GM12878 (cell line): ENCODE data around the gene PDILT. TPM values are rescaled to one million over a fixed set of nuclear protein-coding genes. Genes with fewer than 3 reads are reported as not detected.

Source experiments
- ATAC-seq: fragments of 200-7000 bp; cut with Tn5 transposase; 3 replicates; pipeline ENCODE4 v1.9.1; 2020; ENCODE audit warnings: mild to moderate bottlenecking, moderate library complexity
- BruUV-seq: library from RNA; stranded (reverse); fragments of 400-500 nt; replicated peaks from 2 replicates; lab custom pipeline; 2021; lab: Mats Ljungman, UMichigan
- CTCF ChIA-PET: fragments of 300-600 bp; sonication (Branson Sonifier 250); formaldehyde crosslinking; extraction: SDS; loops from one replicate; lab custom pipeline; 2021; ENCODE audit warnings: inconsistent platforms; lab: Yijun Ruan, JAX
- POLR2A ChIA-PET: fragments of 350-600 bp; formaldehyde crosslinking; extraction: SDS; loops from one replicate; lab custom pipeline; 2021; ENCODE audit warnings: inconsistent platforms; lab: Charles Lee
- RAD21 ChIA-PET: fragments of 300-600 bp; sonication (Branson Sonifier 250); formaldehyde crosslinking; loops from one replicate; lab custom pipeline; 2023; ENCODE audit warnings: antibody characterized with exemption; ENCODE audit not compliant: unreplicated experiment; lab: Charles Lee
- SMC1A ChIA-PET: fragments of 300-600 bp; sonication (Branson Sonifier 250); formaldehyde crosslinking; loops from one replicate; lab custom pipeline; 2023; ENCODE audit not compliant: unreplicated experiment, uncharacterized antibody; lab: Charles Lee
- DNase-seq: peaks from one replicate; pipeline ENCODE4 v3.0.0-alpha.2; 2011; ENCODE audit warnings: low read depth, low spot score
- FAIRE-seq: peaks from 3 replicates; lab custom pipeline; 2011; peaks lifted over from hg19 to GRCh38; lab: Jason Lieb, UNC
- H2AFZ ChIP-seq: 2 replicates; pipeline ENCODE4 v1.6.0; 2011; ENCODE audit warnings: low read depth, low read length, control low read depth; ENCODE audit not compliant: control insufficient read depth
- H3K27ac ChIP-seq: 2 replicates; pipeline ENCODE4 v1.5.1; 2011; ENCODE audit warnings: control low read depth; ENCODE audit not compliant: control insufficient read depth, insufficient read depth
- H3K27me3 ChIP-seq, 2 experiments: replicated peaks in 1 of 2; 2 replicates each; pipeline versions ENCODE4 v1.6.0 to v1.6.1; 2011; ENCODE audit warnings: low read length in 1 of 2; ENCODE audit not compliant: control insufficient read depth in 2 of 2, insufficient read depth in 2 of 2
- H3K36me3 ChIP-seq, 2 experiments: 2 replicates each; pipeline ENCODE4 v1.5.1; 2011; ENCODE audit warnings: low read length in 1 of 2; ENCODE audit not compliant: control insufficient read depth in 2 of 2, insufficient read depth in 2 of 2
- H3K4me1 ChIP-seq: 2 replicates; pipeline ENCODE4 v1.6.1; 2011; ENCODE audit warnings: mild to moderate bottlenecking, low read length, moderate library complexity, mixed read lengths; ENCODE audit not compliant: control insufficient read depth, insufficient read depth
- H3K4me2 ChIP-seq: 2 replicates; pipeline ENCODE4 v1.6.0; 2011; ENCODE audit warnings: control low read depth; ENCODE audit not compliant: control insufficient read depth, insufficient read depth
- H3K4me3 ChIP-seq: fragments of 200-600 bp; sonication (generic); 2 replicates; pipeline ENCODE4 v1.5.1; 2016
- H3K79me2 ChIP-seq: 2 replicates; pipeline ENCODE4 v1.6.0; 2011; ENCODE audit warnings: low read length; ENCODE audit not compliant: control insufficient read depth, insufficient read depth
- H3K9ac ChIP-seq: 2 replicates; pipeline ENCODE4 v1.8.0; 2011; ENCODE audit warnings: low read length, control low read depth, mixed read lengths; ENCODE audit not compliant: control insufficient read depth, insufficient read depth
- H3K9me3 ChIP-seq: replicated peaks from 3 replicates; pipeline ENCODE4 v1.5.1; 2011; ENCODE audit warnings: mild to moderate bottlenecking, low read length; ENCODE audit not compliant: control insufficient read depth, insufficient read depth
- H4K20me1 ChIP-seq: 2 replicates; pipeline ENCODE4 v1.6.0; 2011; ENCODE audit not compliant: control insufficient read depth, insufficient read depth
- ASH2L ChIP-seq: fragments of 300-600, 200-600 bp; sonication (generic); IDR thresholded peaks from 2 replicates; pipeline ENCODE4 v1.6.1; 2017; ENCODE audit warnings: low read depth, mild to moderate bottlenecking, borderline replicate concordance
- FOXM1 ChIP-seq: IDR thresholded peaks from 2 replicates; pipeline ENCODE4 v1.6.1; 2012; ENCODE audit warnings: low read depth, mild to moderate bottlenecking, inconsistent platforms, low read length, moderate library complexity
- MAX ChIP-seq: IDR thresholded peaks from 2 replicates; pipeline ENCODE4 v1.6.1; 2012; ENCODE audit warnings: low read depth, low read length, improper control_type of control experiment
- MEF2B ChIP-seq: fragments of 450-650 bp; IDR thresholded peaks from 2 replicates; pipeline ENCODE4 v1.6.1; 2018; ENCODE audit warnings: mild to moderate bottlenecking, moderate library complexity; ENCODE audit not compliant: partially characterized antibody, poor library complexity, severe bottlenecking
- POLR2AphosphoS2 ChIP-seq: IDR thresholded peaks from 2 replicates; pipeline ENCODE4 v1.6.1; 2011; ENCODE audit warnings: low read depth, mild to moderate bottlenecking, low read length, improper control_type of control experiment, moderate library complexity
- SIN3A ChIP-seq: IDR thresholded peaks from 2 replicates; pipeline ENCODE4 v1.6.1; 2012; ENCODE audit warnings: low read depth, low read length, improper control_type of control experiment
- ZBTB40 ChIP-seq: fragments of 450-650 bp; IDR thresholded peaks from 2 replicates; pipeline ENCODE4 v1.6.1; 2016; ENCODE audit warnings: mild to moderate bottlenecking, moderate library complexity, borderline replicate concordance
- WGBS: methylation state at CpG from one replicate; pipeline ENCODE4 v1.1.6; 2016; ENCODE audit warnings: low lambda C conversion rate; ENCODE audit not compliant: insufficient replicate concordance, insufficient coverage; ENCODE audit errors: missing lambda C conversion rate; 5-methylcytosine and 5-hydroxymethylcytosine counted together
- in situ Hi-C: fragments of 300-500 bp; cut with MboI; formaldehyde crosslinking; loops from 9 replicates; pipeline ENCODE4 v1.14.3; 2018; ENCODE audit warnings: mixed read lengths
- intact Hi-C: fragments of 100-400 bp; cut with micrococcal nuclease; formaldehyde crosslinking; loops from one replicate; pipeline ENCODE4 v1.14.2; 2022; ENCODE audit not compliant: unreplicated experiment
- polyA plus RNA-seq, 11 experiments: library from polyadenylated mRNA; depleted of rRNA in 4 of 11; unstranded in 6 of 11; stranded (reverse) in 5 of 11; fragments of >200 nt; fragmentation: Nextera tagmentation in 4 of 11; fragmentation: Illumina TruSeq in 1 of 11; extraction: Ambion mirVana in 4 of 11; extraction: Trizol in 1 of 11; gene quantifications; 1 replicate in 1 of 11; 2 replicates in 10 of 11; pipeline versions ENCODE4 v1.2.1 to v1.2.3, GENCODE V29; 2011 to 2016; ENCODE audit warnings: inconsistent platforms in 2 of 11, missing spikeins in 2 of 11, low read depth in 1 of 11
- total RNA-seq, 4 experiments: library from RNA; depleted of rRNA in 3 of 4; stranded (reverse); fragments of >200 nt in 3 of 4; fragmentation: Illumina TruSeq in 1 of 4; extraction: Trizol in 1 of 4; gene quantifications; 2 replicates each; pipeline versions ENCODE4 v1.2.1 to v1.2.3, GENCODE V29; 2013 to 2021
- TF ChIP-seq, protein P1 (sequence below): fragments of 450-650 bp; IDR thresholded peaks from 2 replicates; pipeline ENCODE4 v1.6.1; 2018; ENCODE audit warnings: mild to moderate bottlenecking, low read depth, moderate library complexity; ENCODE audit not compliant: partially characterized antibody

PDILT gene
- total and polyA plus RNA-seq, 10 of the 15 experiments (the other 5 are each of a cell fraction or from before 2014, with no cell fraction given) = not detected

DNA sequence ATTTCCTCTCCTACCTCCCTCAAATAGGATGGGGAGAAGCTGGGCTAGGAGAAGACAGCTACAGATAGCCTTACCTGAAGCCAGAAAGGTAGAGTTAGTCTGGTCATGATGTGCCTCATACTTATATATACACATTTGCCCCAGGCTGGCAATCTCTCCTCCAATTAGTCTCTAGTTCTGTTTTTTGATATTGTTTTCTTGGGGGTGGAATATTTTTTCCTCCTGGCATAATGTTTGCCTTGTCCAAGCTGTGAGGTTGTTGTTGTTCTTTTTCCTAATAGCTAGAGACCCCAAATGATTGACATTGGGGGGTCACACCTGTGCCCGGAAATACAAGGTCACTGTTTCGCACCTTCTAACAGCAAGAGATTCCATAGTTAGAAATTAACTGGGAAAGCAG is 51.9 kb downstream of the PDILT start, which contains the start of gene UMOD:
Gene UMOD (minus strand): TSS at position 101 of the 400 bp plus-strand sequence. CDS start 1,978 bp downstream, outside the sequence.
- intact Hi-C loops = no loop called here
- no peak within 1 kb of the TSS for H3K4me3 ChIP-seq

More for the DNA sequence above, 51.9 kb downstream of the PDILT start, which contains the start of gene UMOD:
- Histone ChIP-seq H3K36me3 (no peaks in the 10 kb centered on the region), H3K4me1 (no peaks in the 10 kb centered on the region), H3K4me2 (no peak within 1 kb of the TSS), H4K20me1 (no peaks in the 10 kb centered on the region), H3K27me3 (no peaks in the 10 kb centered on the region)
- in situ Hi-C loops = loop anchor here (25.0 kb wide), 1 partner anchor 1315 kb away; no protein-coding TSS in a partner anchor
- CTCF ChIA-PET = no interaction called here
- FAIRE-seq = no peak
- ATAC-seq = no peak
- TF ChIP-seq MEF2B = no peak
- no peak for TF ChIP-seq ASH2L
- TF ChIP-seq SIN3A = no peak
- TF ChIP-seq ZBTB40 = no peak
- TF ChIP-seq POLR2AphosphoS2 = no peak
- TF ChIP-seq MAX = no peak
- no peak for TF ChIP-seq FOXM1
- TF ChIP-seq, protein P1, sequence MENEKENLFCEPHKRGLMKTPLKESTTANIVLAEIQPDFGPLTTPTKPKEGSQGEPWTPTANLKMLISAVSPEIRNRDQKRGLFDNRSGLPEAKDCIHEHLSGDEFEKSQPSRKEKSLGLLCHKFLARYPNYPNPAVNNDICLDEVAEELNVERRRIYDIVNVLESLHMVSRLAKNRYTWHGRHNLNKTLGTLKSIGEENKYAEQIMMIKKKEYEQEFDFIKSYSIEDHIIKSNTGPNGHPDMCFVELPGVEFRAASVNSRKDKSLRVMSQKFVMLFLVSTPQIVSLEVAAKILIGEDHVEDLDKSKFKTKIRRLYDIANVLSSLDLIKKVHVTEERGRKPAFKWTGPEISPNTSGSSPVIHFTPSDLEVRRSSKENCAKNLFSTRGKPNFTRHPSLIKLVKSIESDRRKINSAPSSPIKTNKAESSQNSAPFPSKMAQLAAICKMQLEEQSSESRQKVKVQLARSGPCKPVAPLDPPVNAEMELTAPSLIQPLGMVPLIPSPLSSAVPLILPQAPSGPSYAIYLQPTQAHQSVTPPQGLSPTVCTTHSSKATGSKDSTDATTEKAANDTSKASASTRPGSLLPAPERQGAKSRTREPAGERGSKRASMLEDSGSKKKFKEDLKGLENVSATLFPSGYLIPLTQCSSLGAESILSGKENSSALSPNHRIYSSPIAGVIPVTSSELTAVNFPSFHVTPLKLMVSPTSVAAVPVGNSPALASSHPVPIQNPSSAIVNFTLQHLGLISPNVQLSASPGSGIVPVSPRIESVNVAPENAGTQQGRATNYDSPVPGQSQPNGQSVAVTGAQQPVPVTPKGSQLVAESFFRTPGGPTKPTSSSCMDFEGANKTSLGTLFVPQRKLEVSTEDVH = no peak
- TF ChIP-seq, all 136 proteins: peak for 0
- ChIA-PET RAD21 (no interaction called here), POLR2A (no interaction called here), SMC1A (no interaction called here)
- 52% methylated on average over 2 of the region's 2 CpGs for WGBS
- Histone ChIP-seq H3K9me3 (no peaks in the 10 kb centered on the region), H2AFZ (no peak within 1 kb of the TSS), H3K9ac (no peak within 1 kb of the TSS), H3K79me2 (no peaks in the 10 kb centered on the region), H3K27ac (no peak within 1 kb of the TSS)
- DNase-seq = no peak
- no TSS peak for BruUV-seq
